ENCODE data around the gene SCN11A.

GRCh38 chr3:39097716-39098472, 46.1 kb upstream of the SCN11A start:
- TF ChIP-seq, protein P1, sequence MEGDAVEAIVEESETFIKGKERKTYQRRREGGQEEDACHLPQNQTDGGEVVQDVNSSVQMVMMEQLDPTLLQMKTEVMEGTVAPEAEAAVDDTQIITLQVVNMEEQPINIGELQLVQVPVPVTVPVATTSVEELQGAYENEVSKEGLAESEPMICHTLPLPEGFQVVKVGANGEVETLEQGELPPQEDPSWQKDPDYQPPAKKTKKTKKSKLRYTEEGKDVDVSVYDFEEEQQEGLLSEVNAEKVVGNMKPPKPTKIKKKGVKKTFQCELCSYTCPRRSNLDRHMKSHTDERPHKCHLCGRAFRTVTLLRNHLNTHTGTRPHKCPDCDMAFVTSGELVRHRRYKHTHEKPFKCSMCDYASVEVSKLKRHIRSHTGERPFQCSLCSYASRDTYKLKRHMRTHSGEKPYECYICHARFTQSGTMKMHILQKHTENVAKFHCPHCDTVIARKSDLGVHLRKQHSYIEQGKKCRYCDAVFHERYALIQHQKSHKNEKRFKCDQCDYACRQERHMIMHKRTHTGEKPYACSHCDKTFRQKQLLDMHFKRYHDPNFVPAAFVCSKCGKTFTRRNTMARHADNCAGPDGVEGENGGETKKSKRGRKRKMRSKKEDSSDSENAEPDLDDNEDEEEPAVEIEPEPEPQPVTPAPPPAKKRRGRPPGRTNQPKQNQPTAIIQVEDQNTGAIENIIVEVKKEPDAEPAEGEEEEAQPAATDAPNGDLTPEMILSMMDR (conservative IDR thresholded peaks at IDR 0.05 in 1 of 2, IDR thresholded peaks at IDR 0.05 in 1 of 2; ENCODE audit: low read depth in 1 of 2, low read length in 2 of 2): no peak
- TF ChIP-seq EZH2 (IDR thresholded peaks at IDR 0.05; ENCODE audit: low read length, missing control alignments): no peak
